ENCODE results near the gene QRFP.

The QRFP gene
- 0 reads per million in 2 donors for total RNA-seq

- DNase-seq: no peak
These were observed at the start of gene QRFP for GRCh38 chr9:130896233-130897014. Gene QRFP, minus strand, starts transcription at chr9:130896812. Its CDS starts 2,974 bp downstream, at chr9:130893838.

GRCh38 chr9:130945173-130945572 is 48.6 kb upstream of the QRFP start:
- DNase-seq: no peak

- DNase-seq: no peak
These were observed 48.0 kb upstream of the QRFP start for GRCh38 chr9:130944510-130945058.

GRCh38 chr9:130943777-130944176 is 47.2 kb upstream of the QRFP start:
- no peak for DNase-seq

- DNase-seq: no peak
These were observed 46.6 kb upstream of the QRFP start for GRCh38 chr9:130943221-130943620.

- DNase-seq: no peak
These were observed 46.1 kb upstream of the QRFP start for GRCh38 chr9:130942679-130943078.

- DNase-seq: no peak
These were observed 45.5 kb upstream of the QRFP start for GRCh38 chr9:130942084-130942483.

GRCh38 chr9:130940693-130941576 is 44.3 kb upstream of the QRFP start:
- peak; percentile 60 for DNase-seq

GRCh38 chr9:130940027-130940549 is 43.5 kb upstream of the QRFP start:
- no peak for DNase-seq

GRCh38 chr9:130939405-130940026 is 42.9 kb upstream of the QRFP start:
- no peak for DNase-seq

GRCh38 chr9:130938652-130939404 is 42.2 kb upstream of the QRFP start, which contains the start of gene FIBCD1:
Gene FIBCD1, minus strand, starts transcription at chr9:130939247. Its CDS starts 640 bp downstream, at chr9:130938607.
- DNase-seq: no peak

GRCh38 chr9:130938184-130938651 is 41.6 kb upstream of the QRFP start:
- no peak for DNase-seq

GRCh38 chr9:130937146-130938076 is 40.8 kb upstream of the QRFP start:
- no peak for DNase-seq

- DNase-seq: no peak
These were observed 39.9 kb upstream of the QRFP start for GRCh38 chr9:130936285-130937117.

GRCh38 chr9:130935648-130936271 is 39.1 kb upstream of the QRFP start:
- no peak for DNase-seq

GRCh38 chr9:130934702-130935647 is 38.4 kb upstream of the QRFP start:
- no peak for DNase-seq

GRCh38 chr9:130934246-130934645 is 37.6 kb upstream of the QRFP start:
- DNase-seq: no peak

All from T-helper 9 cell (primary cell).